ENCODE data around the gene AKAP6.

AKAP6 gene

DNA sequence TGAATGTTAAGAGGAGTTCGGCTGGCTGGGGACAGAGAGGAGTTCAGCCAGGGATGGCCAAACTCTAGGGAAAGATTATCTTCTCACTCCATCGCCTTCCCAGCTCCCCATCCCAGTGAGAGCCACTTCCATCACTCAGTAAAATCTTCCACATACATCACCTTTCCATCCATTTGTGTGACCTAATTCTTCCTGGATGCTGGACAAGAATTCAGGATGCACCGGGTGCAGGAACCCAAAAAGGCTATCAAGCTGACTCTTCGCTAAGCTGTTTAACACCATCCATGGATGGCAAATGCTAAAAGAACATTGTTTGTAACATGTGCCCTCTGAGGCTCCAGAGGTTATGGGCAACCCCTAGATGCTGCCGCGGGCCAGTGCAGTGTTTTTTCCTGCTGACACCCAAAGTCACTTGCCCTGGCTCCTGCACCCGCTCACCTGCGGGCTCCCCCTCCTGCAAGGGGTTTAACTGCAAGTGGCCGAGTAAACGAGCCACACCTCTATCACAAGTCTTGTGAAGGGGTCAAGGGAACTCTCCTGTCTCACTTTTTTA, 393.6 kb downstream of the AKAP6 start:
- DNase-seq = no peak
- intact Hi-C loops (cut with DNase I) = loop anchor here (5.0 kb wide), 2 partner anchors 100 to 215 kb away; partner anchors contain the start of gene NPAS3

DNA sequence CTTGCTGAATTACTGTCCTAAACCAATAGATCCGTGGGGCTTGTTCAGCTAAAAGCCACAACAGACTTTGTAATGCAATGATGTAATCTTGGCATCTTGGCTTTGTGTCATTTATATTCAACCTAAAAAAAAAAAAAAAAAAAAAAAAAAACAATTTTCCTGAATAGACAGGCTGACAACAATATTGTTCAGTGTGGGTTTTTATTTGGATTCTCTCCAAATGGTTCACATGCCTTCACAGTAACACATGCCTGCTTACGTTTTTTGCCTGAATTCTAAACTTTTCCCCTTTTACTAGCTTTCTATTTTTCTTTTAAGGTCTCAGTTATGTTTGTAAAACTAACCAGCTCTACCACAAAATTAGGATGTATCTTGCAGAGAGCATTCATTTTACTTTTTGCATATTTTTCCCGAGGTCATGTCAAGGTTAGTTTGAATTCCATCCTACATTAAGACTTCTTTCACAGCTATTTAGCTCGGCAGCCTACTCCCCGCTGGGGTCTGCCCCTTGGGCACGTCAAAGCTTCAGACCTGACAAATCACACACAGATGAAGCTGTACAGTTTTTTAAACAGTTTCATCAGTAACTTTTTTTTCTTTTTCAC, 395.9 kb downstream of the AKAP6 start:
- intact Hi-C loops (cut with DNase I) = loop anchor here (5.0 kb wide), 2 partner anchors 97 to 212 kb away; partner anchors contain the start of gene NPAS3
- DNase-seq = peak in 25 of 42 donors; percentile 10 to 70 (median 38)

DNA sequence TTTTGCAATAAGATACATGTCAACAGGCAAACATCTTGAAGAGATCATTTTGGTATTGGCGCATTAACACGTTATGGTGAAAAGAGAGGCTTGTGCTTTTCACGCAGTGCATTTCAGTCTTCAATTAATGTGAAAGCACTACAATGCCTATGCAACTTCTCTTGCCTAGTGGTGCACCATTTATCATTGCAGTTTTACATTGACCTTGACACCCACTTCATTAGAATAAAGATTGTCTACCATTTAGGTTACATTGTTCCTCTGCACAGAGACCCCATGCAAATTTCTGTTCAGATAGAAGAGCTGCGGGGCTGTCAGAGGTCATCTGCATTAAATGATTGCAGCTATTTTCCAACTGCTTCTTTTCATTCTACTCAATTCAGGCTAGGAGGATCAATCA, 397.4 kb downstream of the AKAP6 start:
- no peak for DNase-seq
- intact Hi-C loops (cut with DNase I) = no loop called here

DNA sequence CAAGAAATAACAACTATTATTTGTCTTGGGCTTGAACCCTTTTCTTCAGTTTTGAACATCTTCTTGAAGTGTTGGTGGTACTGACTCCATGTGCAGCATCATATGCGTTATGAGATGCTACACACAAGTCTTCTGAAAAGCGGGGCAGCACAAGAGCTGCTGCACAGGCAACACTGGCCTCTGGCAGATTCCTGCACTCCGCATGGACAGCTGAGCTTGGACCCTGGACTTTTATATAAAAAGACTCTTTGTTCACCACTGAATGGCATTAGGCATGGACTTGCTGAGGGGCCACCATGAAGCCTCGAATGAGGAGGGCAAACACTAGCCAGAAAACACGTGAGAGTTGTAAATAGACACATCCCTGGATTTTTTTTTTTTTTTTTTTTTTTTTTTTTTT, 398.7 kb downstream of the AKAP6 start:
- intact Hi-C loops (cut with DNase I) = no loop called here
- peak in 41 of 42 donors; percentile 15 to 80 (median 57) for DNase-seq

DNA sequence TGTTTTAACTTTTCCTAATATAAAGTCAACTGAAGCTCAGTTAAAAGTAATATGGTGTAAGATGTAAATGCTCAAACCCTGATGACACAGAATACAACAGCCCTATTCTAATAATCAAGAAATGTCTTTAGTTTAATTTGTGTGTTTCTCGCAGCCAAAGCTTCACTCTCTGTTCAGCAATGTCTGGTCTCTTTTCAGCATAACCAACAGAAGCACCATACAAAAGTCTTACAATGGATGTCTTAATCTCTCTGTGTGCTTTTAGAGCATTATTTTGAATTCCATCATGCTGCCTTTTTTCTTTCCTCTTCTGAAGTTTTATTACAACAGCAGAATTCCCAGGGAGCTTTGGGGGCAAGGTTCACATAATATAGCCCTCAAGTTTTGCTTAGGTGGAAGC, 399.4 kb downstream of the AKAP6 start:
- DNase-seq = no peak
- intact Hi-C loops (cut with DNase I) = no loop called here

DNA sequence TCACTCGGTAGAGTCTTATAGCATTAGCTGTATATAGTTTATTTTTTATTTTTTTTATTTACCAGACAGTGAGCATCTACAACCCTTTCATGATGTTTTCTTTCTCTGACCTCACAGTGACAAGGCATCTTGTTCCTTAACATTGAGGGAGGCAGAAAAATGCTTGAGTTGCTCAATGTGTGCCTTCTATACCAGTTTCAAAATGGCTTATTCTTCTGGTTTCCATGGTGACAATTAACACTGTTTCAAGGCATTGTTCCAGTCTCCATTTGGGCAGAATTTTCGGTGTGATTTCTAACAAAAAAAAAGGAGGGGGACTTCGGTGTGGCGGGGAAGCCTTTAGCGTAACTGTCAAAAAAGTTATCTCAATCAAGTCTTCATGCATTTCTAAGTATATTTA, 399.9 kb downstream of the AKAP6 start:
- intact Hi-C loops (cut with DNase I) = no loop called here
- no peak for DNase-seq

DNA sequence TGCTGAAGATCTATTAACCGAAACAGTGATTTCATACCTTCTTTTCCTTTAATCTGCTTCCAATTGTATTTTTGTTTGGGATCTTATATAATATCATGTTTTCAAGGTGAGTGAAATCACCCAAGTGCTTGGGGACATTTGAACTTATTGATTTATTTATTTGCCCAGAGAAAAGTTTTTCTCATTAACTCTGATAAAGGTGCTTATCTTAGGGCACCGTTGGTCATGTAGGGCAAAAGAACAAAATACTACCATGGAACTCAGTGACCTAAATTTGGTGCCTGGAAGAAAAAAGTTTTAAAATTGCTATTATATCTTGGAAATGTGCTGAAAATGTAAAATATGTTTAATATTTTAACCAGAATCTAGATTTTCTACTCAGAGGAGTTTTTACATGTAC, 402.2 kb downstream of the AKAP6 start:
- intact Hi-C loops (cut with DNase I) = no loop called here

DNA sequence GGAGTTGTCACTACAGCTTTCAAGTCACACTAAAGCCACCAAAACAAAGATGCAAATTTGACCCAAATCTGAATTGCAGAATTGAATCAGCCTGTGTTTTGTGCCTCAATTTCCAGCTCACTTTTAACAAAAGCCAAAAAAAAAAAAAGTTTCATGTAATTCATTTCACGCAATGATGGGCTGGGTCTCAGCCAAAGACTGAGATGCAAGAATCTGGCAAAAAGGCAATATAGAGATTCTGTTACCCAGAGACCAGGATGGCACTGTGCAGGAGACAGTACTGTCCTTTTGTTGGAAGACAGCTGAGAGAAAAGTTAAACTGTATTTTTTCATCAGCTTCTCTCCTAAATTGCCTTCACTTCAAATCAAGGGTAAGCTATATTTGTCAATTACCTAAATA, 403.9 kb downstream of the AKAP6 start:
- intact Hi-C loops (cut with DNase I) = no loop called here
- DNase-seq = peak in 1 of 42 donors; percentile 52

More for the DNA sequence above, 402.2 kb downstream of the AKAP6 start:
- no peak for DNase-seq

DNA sequence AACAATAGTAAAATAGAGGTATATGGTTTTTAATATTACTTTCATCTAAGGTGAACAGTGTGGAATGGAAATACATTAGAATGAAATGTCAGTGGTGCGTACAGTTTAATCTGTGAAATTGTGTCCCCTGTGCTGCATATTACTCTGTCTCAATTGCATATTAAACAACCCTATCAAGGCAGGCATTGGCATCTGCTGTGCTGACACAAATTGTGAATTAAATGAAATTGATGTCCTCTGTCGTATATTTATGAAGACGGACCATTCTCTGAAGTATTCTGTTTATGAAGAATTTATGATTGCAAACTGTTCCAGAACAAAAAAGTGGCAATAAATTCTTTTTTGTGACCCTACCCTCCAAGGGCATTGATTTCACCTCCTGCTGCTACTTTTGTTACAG, 405.2 kb downstream of the AKAP6 start:
- no peak for DNase-seq
- intact Hi-C loops (cut with DNase I) = no loop called here

DNA sequence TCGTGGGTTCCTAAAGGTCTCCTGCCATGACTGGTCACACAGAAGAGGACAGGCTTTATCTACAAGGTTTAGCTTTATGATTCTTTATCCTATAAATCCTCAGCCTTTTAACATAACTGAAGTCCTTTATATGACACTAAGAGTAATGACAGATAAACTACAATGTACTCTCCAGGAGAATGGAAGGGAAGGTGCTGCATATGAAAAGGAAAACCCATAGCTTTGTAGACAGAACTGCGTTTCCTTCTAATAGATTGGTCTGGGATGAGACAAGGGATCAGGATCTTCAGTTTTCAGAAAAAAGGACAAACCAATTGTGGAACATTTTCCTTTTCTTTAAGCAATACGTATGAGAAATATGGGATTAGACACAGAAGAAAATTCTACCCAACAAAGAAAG, 408.5 kb downstream of the AKAP6 start:
- intact Hi-C loops (cut with DNase I) = no loop called here

DNA sequence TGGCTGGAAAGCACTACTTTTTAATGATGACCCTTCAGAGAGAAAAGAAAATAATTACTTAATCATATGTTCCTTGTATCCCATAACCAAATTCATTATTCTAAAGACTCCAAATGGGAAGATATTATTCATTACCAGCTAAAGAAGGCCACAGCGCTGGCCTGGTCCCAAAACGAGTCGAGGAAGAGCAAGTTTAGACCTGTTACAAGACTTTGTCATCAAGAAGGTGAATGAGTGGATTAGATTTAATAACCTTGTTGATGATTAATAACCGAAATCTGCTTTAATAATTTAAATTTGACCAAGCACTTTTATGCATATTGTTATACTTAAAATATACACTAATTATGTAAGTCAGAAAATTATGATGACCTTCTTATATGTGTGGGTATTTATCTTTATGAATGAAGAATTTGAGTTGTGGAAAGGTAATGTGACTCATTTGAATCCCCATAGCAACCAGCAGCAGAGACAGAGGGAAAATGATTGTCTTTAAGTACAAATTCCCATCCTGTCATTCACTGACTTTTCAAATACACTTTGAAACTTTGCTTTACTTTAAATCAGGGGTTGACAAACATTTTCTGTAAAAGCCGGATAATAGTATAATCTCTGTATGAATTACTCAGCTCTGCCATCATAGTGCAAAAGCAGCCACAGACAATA, 409.2 kb downstream of the AKAP6 start:
- intact Hi-C loops (cut with DNase I) = no loop called here
- DNase-seq = no peak

More for the DNA sequence above, 408.5 kb downstream of the AKAP6 start:
- DNase-seq = no peak

DNA sequence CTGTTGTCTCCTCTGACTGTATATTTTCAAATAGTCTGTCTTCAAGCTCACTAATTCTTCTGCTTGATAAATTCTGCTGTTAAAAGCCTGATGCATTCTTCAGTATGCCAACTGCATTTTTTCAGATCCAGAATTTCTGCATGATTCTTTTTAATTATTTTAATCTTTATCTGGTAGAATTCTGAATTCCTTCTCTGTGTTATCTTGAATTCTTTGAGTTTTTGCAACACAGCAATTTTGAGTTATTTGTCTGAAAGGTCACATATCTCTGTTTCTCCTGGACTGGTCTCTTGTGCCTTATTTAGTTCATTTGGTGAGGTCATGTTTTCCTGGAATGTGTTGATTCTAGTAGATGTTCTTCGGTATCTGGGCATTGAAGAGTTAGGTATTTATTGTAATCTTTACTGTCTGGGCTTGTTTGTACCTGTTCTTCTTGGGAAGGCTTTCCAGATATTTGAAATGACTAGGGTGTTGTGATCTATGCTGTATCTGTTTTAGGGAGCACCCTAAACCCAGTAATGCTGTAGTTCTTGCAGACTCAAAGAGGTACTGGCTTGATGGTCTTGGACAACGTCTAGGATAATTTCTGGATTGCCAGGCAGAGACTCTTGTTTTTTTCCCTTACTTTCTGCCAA, 415.8 kb downstream of the AKAP6 start:
- intact Hi-C loops (cut with DNase I) = loop anchor here (10.0 kb wide), 1 partner anchor 50 kb away; no protein-coding TSS in a partner anchor
- no peak for DNase-seq

DNA sequence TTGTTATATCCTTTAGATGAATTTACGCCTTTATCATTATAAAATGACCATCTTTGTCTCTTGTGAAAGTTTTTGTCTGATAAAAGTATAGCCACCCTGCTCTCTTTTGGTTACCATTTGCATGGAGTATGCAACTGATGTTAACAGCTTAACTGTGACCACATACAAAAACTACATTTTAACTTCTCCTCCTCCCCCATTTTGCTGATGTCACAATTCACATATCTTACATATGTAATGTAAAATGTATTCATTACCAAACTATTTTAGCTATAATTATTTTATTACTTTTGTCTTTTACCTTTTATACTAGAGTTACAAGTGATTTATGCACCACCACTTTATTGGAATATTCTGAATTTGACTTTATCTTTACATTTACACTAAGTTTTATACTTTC, 425.1 kb downstream of the AKAP6 start:
- intact Hi-C loops (cut with DNase I) = no loop called here
- DNase-seq = no peak

DNA sequence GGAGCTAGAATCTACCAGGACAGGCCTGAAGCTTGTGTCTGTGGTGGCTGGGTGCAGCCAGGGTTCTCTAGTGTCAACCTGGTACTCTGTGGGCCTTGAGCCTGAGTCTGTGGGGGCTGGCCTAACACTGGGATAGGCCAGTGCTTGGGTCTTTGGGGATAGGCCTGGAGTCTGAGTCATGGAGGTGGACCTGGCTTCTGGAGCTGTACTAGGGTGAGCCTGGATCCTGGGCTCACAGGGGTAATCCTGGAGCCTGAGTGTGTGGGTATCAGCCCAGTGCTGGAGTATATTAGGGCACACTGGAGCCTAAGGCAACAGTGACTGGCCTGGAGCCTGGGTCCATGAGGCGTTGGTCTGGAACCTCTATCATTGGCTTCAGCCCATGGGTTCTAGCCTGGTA, 427.1 kb downstream of the AKAP6 start:
- no peak for DNase-seq
- intact Hi-C loops (cut with DNase I) = no loop called here

DNA sequence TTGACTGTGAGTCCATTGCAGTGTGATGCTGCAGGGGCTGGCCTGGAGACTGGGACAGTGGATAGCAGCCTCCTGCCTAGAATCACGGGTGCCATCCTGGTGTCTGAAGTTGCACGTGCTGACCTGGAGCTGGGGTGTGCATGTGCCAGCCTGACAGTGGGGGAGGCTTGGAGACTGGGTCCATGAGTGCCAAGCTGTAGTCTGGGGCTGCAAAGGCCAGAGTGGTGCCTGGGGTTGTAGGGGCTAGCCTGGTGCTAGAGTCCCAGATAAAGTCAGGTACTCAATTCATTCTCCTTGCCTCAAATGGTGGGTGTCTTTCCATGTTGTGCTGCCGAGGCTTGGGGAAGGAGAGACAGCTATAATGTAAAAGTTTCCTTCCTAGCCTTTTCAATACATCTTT, 427.7 kb downstream of the AKAP6 start:
- intact Hi-C loops (cut with DNase I) = no loop called here

DNA sequence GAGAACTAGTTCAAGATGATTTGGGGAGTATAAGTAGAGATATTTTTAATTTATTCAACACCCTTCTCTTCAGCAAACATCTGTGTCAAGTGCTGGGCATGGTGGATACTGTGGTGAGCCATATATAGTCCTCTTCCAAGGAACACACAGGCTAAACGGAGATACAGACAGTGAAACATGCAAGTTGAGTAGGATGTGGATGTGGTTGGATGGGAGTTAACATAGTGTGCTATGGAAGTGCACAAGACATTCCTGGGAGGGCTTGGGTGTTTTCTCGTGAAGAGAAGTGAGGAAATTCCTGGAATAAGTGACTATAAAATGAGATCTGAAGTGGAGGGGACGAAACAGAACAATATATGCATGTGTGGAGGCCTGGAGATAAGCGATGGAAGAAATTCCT, 428.5 kb downstream of the AKAP6 start:
- intact Hi-C loops (cut with DNase I) = no loop called here
- DNase-seq = no peak

More for the DNA sequence above, 427.7 kb downstream of the AKAP6 start:
- DNase-seq = no peak

DNA sequence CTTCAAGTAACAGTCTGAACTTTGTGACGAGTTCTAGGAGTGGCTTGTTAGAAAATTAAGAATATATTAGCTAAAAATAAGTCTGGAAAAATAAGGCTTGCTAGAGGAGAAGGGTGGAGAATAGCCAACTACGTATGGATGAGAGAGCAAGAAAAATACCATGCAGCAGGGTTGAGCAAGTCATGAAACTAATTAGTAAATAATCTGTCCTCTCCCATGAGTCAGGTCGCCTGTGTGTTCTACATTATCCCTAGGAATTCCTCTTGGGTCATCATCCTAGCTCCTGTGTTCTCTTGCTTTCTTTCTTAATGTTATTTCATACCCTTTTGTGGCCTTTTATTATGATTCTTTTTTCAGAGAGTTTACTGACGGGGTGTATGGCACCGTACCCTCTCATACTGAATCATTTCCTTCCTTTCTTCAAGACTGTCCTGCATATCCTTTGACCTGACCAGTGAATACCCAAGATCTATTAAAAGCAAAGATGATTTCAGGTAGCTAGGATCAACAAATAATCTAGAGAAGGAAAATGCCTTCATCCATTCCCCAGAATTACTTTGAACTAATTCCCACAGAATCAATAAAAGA, 432.4 kb downstream of the AKAP6 start:
- intact Hi-C loops (cut with DNase I) = no loop called here
- DNase-seq = no peak

DNA sequence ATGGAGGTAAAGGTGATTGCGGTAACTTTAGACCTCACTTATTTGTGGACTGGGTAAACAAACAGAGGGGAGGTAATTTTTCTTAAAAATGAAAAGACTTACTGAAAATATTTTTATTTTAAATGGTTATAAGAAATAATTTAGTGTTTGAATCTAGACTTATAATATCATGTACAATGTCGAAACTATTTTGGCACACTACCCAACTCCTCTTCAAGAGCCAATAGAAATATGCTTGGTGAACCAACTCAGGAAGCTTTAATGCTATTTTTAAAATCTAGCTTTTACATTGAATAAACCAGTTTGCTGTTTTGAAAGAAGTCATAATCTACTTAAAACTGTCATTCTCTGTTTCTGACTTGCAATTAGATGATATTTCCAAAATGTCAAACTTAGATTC, 433.8 kb downstream of the AKAP6 start:
- intact Hi-C loops (cut with DNase I) = no loop called here

DNA sequence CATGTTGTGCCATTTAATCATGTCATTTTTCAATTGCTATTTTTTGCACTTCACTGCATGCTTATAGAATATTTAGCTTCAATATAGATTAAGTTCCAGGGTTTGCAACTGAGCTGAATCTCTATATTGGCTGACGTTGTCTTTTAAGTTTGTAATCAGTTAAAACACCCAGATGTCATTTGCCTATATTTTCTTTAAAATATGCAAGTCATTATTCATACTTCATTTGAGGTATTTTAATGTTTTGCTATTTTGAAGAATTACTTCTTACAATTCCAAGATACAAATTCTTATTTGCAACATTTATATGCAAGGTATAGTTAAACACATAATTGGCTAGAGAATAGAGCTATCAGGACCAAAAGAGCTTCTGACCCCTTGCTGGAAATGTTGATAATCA, 434.6 kb downstream of the AKAP6 start:
- no peak for DNase-seq

More for the DNA sequence above, 433.8 kb downstream of the AKAP6 start:
- no peak for DNase-seq

DNA sequence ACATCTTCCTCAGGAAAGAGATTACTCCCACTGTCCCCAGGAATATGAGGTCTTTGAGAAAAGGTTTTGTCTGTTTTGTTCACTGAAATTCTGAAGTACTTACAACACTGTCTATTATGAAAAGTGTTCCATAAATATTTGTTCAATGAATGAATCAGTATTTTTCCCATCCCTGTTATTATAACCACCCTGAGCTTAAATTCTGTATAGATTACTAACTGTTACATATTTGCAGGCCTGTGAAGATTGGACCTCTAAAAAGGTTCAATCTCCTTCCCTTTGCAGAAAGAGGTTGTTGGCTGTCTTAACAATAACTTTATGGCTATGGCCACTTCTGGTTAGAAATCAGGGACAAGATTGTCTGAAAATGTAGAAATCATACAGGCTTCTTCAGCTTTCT, 435.0 kb downstream of the AKAP6 start:
- intact Hi-C loops (cut with DNase I) = no loop called here
- DNase-seq = no peak

More for the DNA sequence above, 434.6 kb downstream of the AKAP6 start:
- intact Hi-C loops (cut with DNase I) = no loop called here

Measured in head of caudate nucleus (tissue), 42 donors.